Small intestine (tissue), 7 donors: ENCODE results near the gene TRIM22. TPM values are rescaled to one million over a fixed set of nuclear protein-coding genes. Genes with fewer than 3 reads are reported as not detected.

Source experiments
- DNase-seq, 2 donors: peaks; one replicate each; pipeline versions ENCODE4 v3.0.0 to v3.0.0-alpha.2; 2013
- FAIRE-seq: peaks from 2 replicates; lab custom pipeline; 2012; peaks lifted over from hg19 to GRCh38; lab: Jason Lieb, UNC
- H3K27ac ChIP-seq, 3 donors: one replicate each; pipeline ENCODE4 v1.5.1; 2013; ENCODE audit warnings: low read length in 2 of 3, mild to moderate bottlenecking in 2 of 3, control low read depth in 1 of 3, inconsistent platforms in 1 of 3, low read depth in 1 of 3, moderate library complexity in 1 of 3
- H3K27me3 ChIP-seq, 3 donors: one replicate each; pipeline ENCODE4 v1.6.1; 2013; ENCODE audit warnings: low read length in 3 of 3, inconsistent platforms in 1 of 3; ENCODE audit not compliant: control insufficient read depth in 3 of 3, insufficient read depth in 3 of 3
- H3K36me3 ChIP-seq, 3 donors: one replicate each; pipeline ENCODE4 v1.6.1; 2013; ENCODE audit warnings: low read length in 3 of 3, inconsistent platforms in 1 of 3, low read depth in 1 of 3, mild to moderate bottlenecking in 1 of 3, moderate library complexity in 1 of 3; ENCODE audit not compliant: control insufficient read depth in 3 of 3, insufficient read depth in 2 of 3
- H3K4me1 ChIP-seq, 3 donors: one replicate each; pipeline ENCODE4 v1.6.1; 2013; ENCODE audit warnings: low read length in 2 of 3, inconsistent platforms in 1 of 3, low read depth in 1 of 3, mild to moderate bottlenecking in 1 of 3, moderate library complexity in 1 of 3; ENCODE audit not compliant: control insufficient read depth in 3 of 3, insufficient read depth in 2 of 3
- H3K4me3 ChIP-seq, 3 donors: one replicate each; pipeline ENCODE4 v1.5.1; 2013; ENCODE audit warnings: low read length in 3 of 3, control low read depth in 1 of 3, inconsistent platforms in 1 of 3, low read depth in 1 of 3, mild to moderate bottlenecking in 1 of 3, moderate library complexity in 1 of 3
- H3K9me3 ChIP-seq, 2 donors: one replicate each; pipeline ENCODE4 v1.6.1; 2013; ENCODE audit warnings: low read depth in 1 of 2, low read length in 1 of 2; ENCODE audit not compliant: control insufficient read depth in 2 of 2, insufficient read depth in 1 of 2
- WGBS, 3 donors: extraction: QIAGEN DNeasy Blood & Tissue Kit; methylation state at CpG; one replicate each; pipeline ENCODE4 v1.1.7; 2013; 5-methylcytosine and 5-hydroxymethylcytosine counted together
- polyA plus RNA-seq, 4 donors: library from polyadenylated mRNA; stranded (reverse) in 3 of 4; unstranded in 1 of 4; fragments of 200-250 nt in 3 of 4; fragments of 120-200 nt in 1 of 4; gene quantifications; one replicate each; pipeline versions ENCODE4 v1.2.1 to v1.2.3, GENCODE V29; 2013
- donor health status: healthy with polysubstance abuse.
- donor health status: control.
- donor health status: control.
- donor health status: Bipolar disorder and iron deficiency.
- donor health status: healthy.

The TRIM22 gene
- polyA plus RNA-seq, 4 donors: 7.4 to 19.2 (median 10.9) TPM

DNA sequence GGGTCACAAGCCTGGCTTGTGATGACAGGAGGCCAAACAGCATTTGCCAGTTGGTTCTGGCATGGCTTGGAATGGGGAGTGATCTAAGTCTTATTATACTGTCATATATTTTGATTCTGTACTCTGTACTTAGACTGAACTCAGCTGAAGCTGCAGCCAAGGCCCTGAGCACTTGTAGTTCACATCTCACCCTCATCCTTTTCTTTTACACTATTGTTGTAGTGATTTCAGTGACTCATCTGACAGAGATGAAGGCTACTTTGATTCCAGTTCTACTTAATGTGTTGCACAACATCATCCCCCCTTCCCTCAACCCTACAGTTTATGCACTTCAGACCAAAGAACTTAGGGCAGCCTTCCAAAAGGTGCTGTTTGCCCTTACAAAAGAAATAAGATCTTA lies 47.5 kb downstream of the TRIM22 start:
- no peak for DNase-seq
- no peaks in the 10 kb centered on the region for H3K4me1 ChIP-seq
- FAIRE-seq: no peak
- H3K27me3 ChIP-seq: no peaks in the 10 kb centered on the region
- no peak overlapping the region for H3K27ac ChIP-seq
- H3K4me3 ChIP-seq: no peak overlapping the region
- H3K36me3 ChIP-seq: no peaks in the 10 kb centered on the region
- peaks cover 0 to 7% of the 10 kb centered on the region in 2 donors for H3K9me3 ChIP-seq

DNA sequence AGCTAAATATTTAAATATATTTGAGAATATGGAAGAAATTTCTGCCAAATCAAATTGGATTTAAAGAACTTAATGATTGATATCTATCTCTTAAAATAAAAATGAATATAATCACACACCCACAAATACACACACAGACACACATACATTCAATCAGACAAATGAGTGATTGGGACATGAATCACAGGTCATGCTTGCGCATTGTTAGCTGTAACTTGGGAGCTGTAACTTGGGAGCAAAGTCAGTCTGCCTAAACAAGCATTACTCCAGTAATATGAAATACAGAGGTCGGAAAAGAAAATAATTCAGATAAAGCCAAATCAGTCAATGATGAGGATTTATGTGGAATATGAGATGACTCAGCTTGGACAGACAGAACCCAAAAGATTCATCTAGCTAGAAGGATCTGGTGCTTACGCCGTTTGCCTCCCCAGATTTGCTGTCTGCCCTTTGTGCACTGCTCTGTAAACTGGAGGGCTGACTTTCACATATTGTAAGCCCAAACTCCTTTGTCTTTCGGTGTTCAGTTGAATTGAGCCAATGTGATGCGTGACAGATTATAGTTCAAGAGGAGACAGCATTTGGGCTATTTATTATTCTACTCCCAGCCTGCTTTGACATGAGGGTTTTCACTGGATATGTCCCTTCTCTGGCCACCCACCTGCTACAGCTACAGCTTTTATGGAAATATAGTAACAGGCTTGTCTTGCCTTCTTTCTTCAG lies 48.2 kb downstream of the TRIM22 start:
- no peaks in the 10 kb centered on the region for H3K27me3 ChIP-seq

DNA sequence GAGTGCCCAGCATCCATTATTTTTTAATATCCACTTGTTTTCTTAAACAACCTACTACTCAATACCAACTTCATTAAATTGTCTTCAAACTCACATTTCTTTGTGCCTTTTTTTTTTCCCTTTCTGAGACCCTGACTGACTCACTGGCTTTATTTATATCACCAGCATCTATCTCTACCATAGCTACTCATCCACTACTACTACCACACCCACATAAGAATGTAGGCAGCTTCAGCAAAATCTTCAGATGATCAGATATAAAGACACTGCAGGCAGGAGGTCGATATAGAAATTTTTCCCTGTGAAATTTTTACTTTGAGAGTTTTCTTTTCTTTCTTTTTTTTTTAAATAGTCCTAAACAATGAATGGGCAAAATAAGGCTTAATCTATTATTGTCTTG lies 48.8 kb downstream of the TRIM22 start:
- Histone ChIP-seq H3K36me3 (no peaks in the 10 kb centered on the region), H3K4me1 (no peaks in the 10 kb centered on the region), H3K27me3 (no peaks in the 10 kb centered on the region), H3K9me3 (peaks cover 0 to 7% of the 10 kb centered on the region in 2 donors), H3K27ac (no peak overlapping the region), H3K4me3 (no peak overlapping the region)
- WGBS, 3 donors: 20 to 54% (median 23%) methylated on average over 1 of the region's 1 CpG
- DNase-seq (no peak), FAIRE-seq (no peak)

More for the DNA sequence above, 48.2 kb downstream of the TRIM22 start:
- FAIRE-seq (no peak), DNase-seq (no peak)
- Histone ChIP-seq H3K4me1 (no peaks in the 10 kb centered on the region), H3K27ac (no peak overlapping the region), H3K4me3 (no peak overlapping the region), H3K36me3 (no peaks in the 10 kb centered on the region), H3K9me3 (peaks cover 0 to 7% of the 10 kb centered on the region in 2 donors)
- WGBS, 3 donors: 80 to 88% (median 81%) methylated on average over 6 of the region's 6 CpGs

DNA sequence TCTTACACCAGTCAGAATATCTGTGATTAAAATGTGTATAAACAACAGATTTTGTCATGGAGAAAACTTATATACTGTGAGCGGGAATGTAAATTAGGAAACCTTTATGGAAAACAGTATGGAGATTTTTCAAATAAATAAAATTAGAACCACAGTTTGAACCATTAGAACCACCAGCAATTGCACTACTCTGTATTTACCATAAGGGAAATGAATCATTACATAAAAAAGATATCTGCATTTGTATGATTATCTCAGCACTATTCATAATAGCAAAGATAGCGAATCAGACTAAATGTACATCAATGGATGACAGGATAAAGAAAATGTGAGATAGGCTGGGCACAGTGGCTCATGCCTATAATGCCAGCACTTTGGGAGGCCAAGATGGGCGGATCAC lies 57.0 kb downstream of the TRIM22 start:
- Histone ChIP-seq H3K4me3 (no peak overlapping the region), H3K9me3 (peaks cover 0 to 2% of the 10 kb centered on the region in 2 donors), H3K36me3 (no peaks in the 10 kb centered on the region), H3K27ac (no peak overlapping the region), H3K27me3 (no peaks in the 10 kb centered on the region), H3K4me1 (no peaks in the 10 kb centered on the region)
- WGBS, 3 donors: 86 to 90% (median 87%) methylated on average over 3 of the region's 3 CpGs
- DNase-seq (no peak), FAIRE-seq (no peak)

DNA sequence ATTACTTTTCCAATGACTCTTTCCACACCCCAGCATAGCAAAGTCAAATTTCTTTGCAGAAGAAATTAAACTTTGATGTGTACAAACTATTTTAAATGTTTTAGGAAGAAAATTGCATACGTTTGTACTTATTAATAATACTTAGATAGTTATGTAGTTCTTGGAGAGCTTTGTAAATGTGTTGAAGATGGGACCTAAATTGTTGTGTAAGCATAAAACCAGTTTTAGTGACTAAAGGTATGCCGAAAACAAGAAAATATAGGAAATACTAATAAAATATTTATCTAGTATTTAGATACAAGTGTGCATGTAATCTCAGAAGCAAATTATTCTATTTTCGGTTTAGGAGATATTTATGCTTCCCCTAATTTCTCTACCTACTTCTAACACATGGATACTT lies 60.2 kb downstream of the TRIM22 start:
- H3K36me3 ChIP-seq: no peaks in the 10 kb centered on the region
- no peaks in the 10 kb centered on the region for H3K9me3 ChIP-seq
- H3K4me3 ChIP-seq: no peak overlapping the region
- no peak for FAIRE-seq
- no peak overlapping the region for H3K27ac ChIP-seq
- H3K4me1 ChIP-seq: no peaks in the 10 kb centered on the region
- no peak for DNase-seq
- no peaks in the 10 kb centered on the region for H3K27me3 ChIP-seq
- 78 to 83% (median 79%) methylated on average over 3 of the region's 3 CpGs for WGBS, 3 donors

DNA sequence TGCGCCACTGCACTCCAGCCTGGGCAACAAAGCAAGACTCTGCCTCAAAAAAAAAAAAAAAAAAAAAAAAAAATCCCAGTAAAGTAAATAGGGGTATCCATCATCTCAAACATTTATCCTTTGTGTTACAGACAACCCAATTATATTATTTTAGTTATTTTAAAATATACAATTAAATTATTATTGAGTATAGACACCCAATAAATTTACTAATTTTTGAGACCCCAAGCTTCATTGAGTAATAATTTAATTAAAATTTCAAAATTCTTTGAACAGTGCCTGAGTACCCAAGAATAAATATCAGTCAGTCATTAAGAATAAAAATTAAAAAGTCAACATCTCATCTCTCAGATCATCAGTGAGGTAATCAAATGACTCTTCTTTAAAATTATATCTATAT lies 64.4 kb downstream of the TRIM22 start, which contains the start of gene OR52N4:
Gene OR52N4, plus strand, starts transcription at position 301 of the 400 bp plus-strand sequence. CDS start 498 bp downstream, outside the sequence.
- H3K36me3 ChIP-seq: no peaks in the 10 kb centered on the region
- WGBS, 3 donors: 83 to 97% (median 90%) methylated on average over 1 of the region's 1 CpG
- no peak for DNase-seq
- no peak for FAIRE-seq
- H3K9me3 ChIP-seq: no peaks in the 10 kb centered on the region
- H3K4me3 ChIP-seq: no peak within 1 kb of the TSS
- H3K27me3 ChIP-seq: no peaks in the 10 kb centered on the region
- no peaks in the 10 kb centered on the region for H3K4me1 ChIP-seq
- H3K27ac ChIP-seq: no peak within 1 kb of the TSS

Other genes with a start within 250 kb of the TRIM22 start
- gene OR51I1, start 248.3 kb upstream of the TRIM22 start, polyA plus RNA-seq: not detected
- gene OR51I2, start 240.5 kb upstream of the TRIM22 start, polyA plus RNA-seq: under 1 TPM in 1 of 4 donors, not detected in 3; 0.03 TPM
- not detected for gene OR52D1, start 201.1 kb upstream of the TRIM22 start, polyA plus RNA-seq
- gene UBQLN3, start 179.8 kb upstream of the TRIM22 start, polyA plus RNA-seq: not detected
- under 1 TPM in 2 of 4 donors, not detected in 2; 0.10 to 0.61 TPM for gene UBQLNL, start 173.1 kb upstream of the TRIM22 start, polyA plus RNA-seq
- not detected for gene OR52H1, start 141.2 kb upstream of the TRIM22 start, polyA plus RNA-seq
- gene OR52B6, start 108.9 kb upstream of the TRIM22 start, polyA plus RNA-seq: under 1 TPM in 1 of 4 donors, not detected in 3; 0.04 TPM
- 1 to 10 TPM in 2 of 4 donors, under 1 TPM in 1, not detected in 1; 0.54 to 3.0 (median 1.1) TPM for gene TRIM6, start 93.2 kb upstream of the TRIM22 start, polyA plus RNA-seq
- 10 to 100 TPM in 1 of 4 donors, 1 to 10 TPM in 3; 4.1 to 11.0 (median 7.5) TPM for gene TRIM34, start 64.8 kb upstream of the TRIM22 start, polyA plus RNA-seq
- 10 to 100 TPM in 3 of 4 donors, 1 to 10 TPM in 1; 6.5 to 22.0 (median 11.5) TPM for gene TRIM5, start 4.7 kb upstream of the TRIM22 start, polyA plus RNA-seq
- under 1 TPM in 1 of 4 donors, not detected in 3; 0.03 TPM for gene OR56B1, start 46.7 kb downstream of the TRIM22 start, polyA plus RNA-seq
- gene OR52N4, start 64.5 kb downstream of the TRIM22 start, polyA plus RNA-seq: under 1 TPM in 1 of 4 donors, not detected in 3; 0.06 TPM
- gene OR52N5, start 93.6 kb downstream of the TRIM22 start, polyA plus RNA-seq: not detected
- gene OR52N1, start 101.5 kb downstream of the TRIM22 start, polyA plus RNA-seq: not detected
- under 1 TPM in 1 of 4 donors, not detected in 3; 0.12 TPM for gene OR52N2, start 119.1 kb downstream of the TRIM22 start, polyA plus RNA-seq
- not detected for gene OR52E6, start 152.1 kb downstream of the TRIM22 start, polyA plus RNA-seq
- not detected for gene OR52E8, start 167.9 kb downstream of the TRIM22 start, polyA plus RNA-seq
- gene OR52E4, start 190.8 kb downstream of the TRIM22 start, polyA plus RNA-seq: not detected
- gene OR52E5, start 203.4 kb downstream of the TRIM22 start, polyA plus RNA-seq: not detected